A549 (cell line): ENCODE measurements around the gene SPTBN5. TPM values are rescaled to one million over a fixed set of nuclear protein-coding genes. Genes with fewer than 3 reads are reported as not detected.

ENCODE experiments used
- ATAC-seq, 2 experiments: fragments of 200-7000 bp in 1 of 2; fragments of >200 bp in 1 of 2; cut with Nextera tagmentation in 1 of 2; cut with Tn5 transposase in 1 of 2; 3 replicates each; pipeline versions ENCODE4 v1.8.0 to v1.9.1; 2018 to 2020; ENCODE audit warnings: mild to moderate bottlenecking in 1 of 2, moderate library complexity in 1 of 2
- CTCF ChIA-PET: fragments of 300-600 bp; sonication (Branson Sonifier 250); formaldehyde crosslinking; extraction: SDS; loops from one replicate; lab custom pipeline; 2021; ENCODE audit warnings: antibody characterized with exemption, inconsistent platforms; lab: Yijun Ruan, JAX
- POLR2A ChIA-PET: fragments of 350-600 bp; formaldehyde crosslinking; extraction: SDS; loops from one replicate; lab custom pipeline; 2021; ENCODE audit warnings: antibody characterized with exemption, inconsistent platforms; lab: Yijun Ruan, JAX
- DNase-seq, 2 experiments: peaks; one replicate each; pipeline versions ENCODE4 v3.0.0 to v3.0.0-alpha.2; 2011 to 2016; ENCODE audit warnings: low read depth in 1 of 2, low spot score in 1 of 2
- FAIRE-seq: peaks from 2 replicates; lab custom pipeline; 2011; peaks lifted over from hg19 to GRCh38; lab: Jason Lieb, UNC
- H3K27ac ChIP-seq, 2 experiments: fragments of >200 bp; sonication (Bioruptor Twin); formaldehyde crosslinking; 3 replicates each; pipeline ENCODE4 v1.5.1; 2016 to 2017
- H3K4me1 ChIP-seq: fragments of >200 bp; sonication (Bioruptor Twin); formaldehyde crosslinking; 3 replicates; pipeline ENCODE4 v1.6.1; 2016
- H3K4me2 ChIP-seq: fragments of >200 bp; sonication (Bioruptor Twin); formaldehyde crosslinking; 3 replicates; pipeline ENCODE4 v1.6.1; 2016
- H3K4me3 ChIP-seq: fragments of >200 bp; sonication (Bioruptor Twin); formaldehyde crosslinking; 3 replicates; pipeline ENCODE4 v1.5.1; 2016
- H3K9me3 ChIP-seq: fragments of >200 bp; sonication (Bioruptor Twin); formaldehyde crosslinking; 3 replicates; pipeline ENCODE4 v1.6.1; 2016
- ATOH8 ChIP-seq: fragments of 250-450 bp; sonication (Bioruptor Pico); IDR thresholded peaks from 2 replicates; pipeline ENCODE4 v1.5.0; 2020; ENCODE audit warnings: low read depth, mild to moderate bottlenecking, moderate library complexity
- BHLHE40 ChIP-seq: IDR thresholded peaks from 2 replicates; pipeline ENCODE4 v1.6.1; 2012; ENCODE audit warnings: low read depth, low read length, inconsistent platforms
- CEBPB ChIP-seq, 2 experiments: fragments of >200 bp in 1 of 2; sonication (Bioruptor Twin) in 1 of 2; formaldehyde crosslinking in 1 of 2; IDR thresholded peaks; 2 replicates each; pipeline ENCODE4 v1.6.1; 2012 to 2016
- CHD4 ChIP-seq: fragments of 200-600 bp; sonication (generic); IDR thresholded peaks from 2 replicates; pipeline ENCODE4 v1.6.1; 2016; ENCODE audit warnings: antibody characterized with exemption, mild to moderate bottlenecking, borderline replicate concordance
- CTCF ChIP-seq: fragments of >200 bp; sonication (Bioruptor Twin); formaldehyde crosslinking; IDR thresholded peaks from 3 replicates; pipeline ENCODE4 v1.5.1; 2016
- E2F6 ChIP-seq: IDR thresholded peaks from 2 replicates; pipeline ENCODE4 v1.6.1; 2012; ENCODE audit warnings: low read depth, borderline replicate concordance
- EHMT2 ChIP-seq: fragments of 200-600 bp; sonication (generic); IDR thresholded peaks from 2 replicates; pipeline ENCODE4 v1.6.1; 2016; ENCODE audit warnings: antibody characterized with exemption, low read depth, mild to moderate bottlenecking, moderate library complexity
- ELK1 ChIP-seq: fragments of 150-350 bp; IDR thresholded peaks from 2 replicates; pipeline ENCODE4 v1.6.1; 2014; ENCODE audit warnings: low read depth, mild to moderate bottlenecking, low read length
- EP300 ChIP-seq, 2 experiments: fragments of >200 bp; sonication (Bioruptor Twin); formaldehyde crosslinking; IDR thresholded peaks; 2 replicates in 1 of 2; 3 replicates in 1 of 2; pipeline ENCODE4 v1.6.1; 2016 to 2017
- ESRRA ChIP-seq: fragments of 150-350 bp; IDR thresholded peaks from 2 replicates; pipeline ENCODE4 v1.6.1; 2014; ENCODE audit warnings: mild to moderate bottlenecking, low read length, borderline replicate concordance
- FOSB ChIP-seq: fragments of 250-450 bp; sonication (Bioruptor Pico); IDR thresholded peaks from 2 replicates; pipeline ENCODE4 v1.5.0; 2020; ENCODE audit warnings: mild to moderate bottlenecking, moderate library complexity
- FOSL2 ChIP-seq, 2 experiments: fragments of 450-650 bp in 1 of 2; fragments of >200 bp in 1 of 2; sonication (Bioruptor Twin) in 1 of 2; formaldehyde crosslinking; IDR thresholded peaks; 2 replicates each; pipeline versions ENCODE4 v1.5.0 to v1.6.1; 2016 to 2020; ENCODE audit warnings: mild to moderate bottlenecking in 1 of 2, moderate library complexity in 1 of 2
- HES2 ChIP-seq: fragments of >200 bp; sonication (Bioruptor Twin); formaldehyde crosslinking; IDR thresholded peaks from 2 replicates; pipeline ENCODE4 v1.6.1; 2016
- HMGXB4 ChIP-seq: fragments of 250-450 bp; sonication (Bioruptor Pico); IDR thresholded peaks from 2 replicates; pipeline ENCODE4 v1.5.0; 2021; ENCODE audit warnings: mild to moderate bottlenecking, moderate library complexity, borderline replicate concordance
- HOXB13 ChIP-seq: fragments of 250-450 bp; sonication (Bioruptor Pico); IDR thresholded peaks from 2 replicates; pipeline ENCODE4 v1.5.0; 2020; ENCODE audit warnings: low read depth, mild to moderate bottlenecking, moderate library complexity
- HOXB5 ChIP-seq: fragments of 250-450 bp; sonication (Bioruptor Pico); IDR thresholded peaks from 2 replicates; pipeline ENCODE4 v1.5.0; 2020; ENCODE audit warnings: mild to moderate bottlenecking, moderate library complexity
- JUN ChIP-seq, 2 experiments: fragments of >200 bp; sonication (Bioruptor Twin); formaldehyde crosslinking; IDR thresholded peaks; 2 replicates in 1 of 2; 3 replicates in 1 of 2; pipeline ENCODE4 v1.6.1; 2016 to 2017
- KDM5A ChIP-seq: fragments of 200-600 bp; sonication (generic); IDR thresholded peaks from 2 replicates; pipeline ENCODE4 v1.6.1; 2016; ENCODE audit warnings: antibody characterized with exemption, mild to moderate bottlenecking
- MAFK ChIP-seq: fragments of 450-650 bp; IDR thresholded peaks from 2 replicates; pipeline ENCODE4 v1.6.1; 2014; ENCODE audit not compliant: partially characterized antibody
- MAX ChIP-seq: IDR thresholded peaks from 2 replicates; pipeline ENCODE4 v1.6.1; 2012
- NPAS2 ChIP-seq: fragments of 250-450 bp; sonication (Bioruptor Pico); IDR thresholded peaks from 2 replicates; pipeline ENCODE4 v1.8.0; 2022; ENCODE audit warnings: mild to moderate bottlenecking, moderate library complexity, borderline replicate concordance
- NR3C1 ChIP-seq: fragments of >200 bp; sonication (Bioruptor Twin); formaldehyde crosslinking; IDR thresholded peaks from 3 replicates; pipeline ENCODE4 v1.6.1; 2017
- PHF8 ChIP-seq: fragments of 200-600 bp; sonication (generic); IDR thresholded peaks from 2 replicates; pipeline ENCODE4 v1.6.1; 2016; ENCODE audit warnings: low read depth, mild to moderate bottlenecking, antibody characterized with exemption, moderate library complexity, borderline replicate concordance
- RAD21 ChIP-seq, 2 experiments: fragments of >200 bp in 1 of 2; sonication (Bioruptor Twin) in 1 of 2; formaldehyde crosslinking in 1 of 2; IDR thresholded peaks in 1 of 2; conservative IDR thresholded peaks in 1 of 2; 2 replicates in 1 of 2; 3 replicates in 1 of 2; pipeline ENCODE4 v1.6.1; 2012 to 2018; ENCODE audit warnings: inconsistent platforms in 1 of 2
- RCOR1 ChIP-seq: fragments of 150-350 bp; IDR thresholded peaks from 2 replicates; pipeline ENCODE4 v1.6.1; 2014; ENCODE audit warnings: antibody characterized with exemption, low read length, low read depth
- SMC3 ChIP-seq: fragments of >200 bp; sonication (Bioruptor Twin); formaldehyde crosslinking; IDR thresholded peaks from 3 replicates; pipeline ENCODE4 v1.6.1; 2018; ENCODE audit warnings: inconsistent platforms
- SREBF2 ChIP-seq: fragments of 450-650 bp; IDR thresholded peaks from 2 replicates; pipeline ENCODE4 v1.6.1; 2014; ENCODE audit warnings: mild to moderate bottlenecking, moderate library complexity
- TP53 ChIP-seq: fragments of 250-450 bp; sonication (Bioruptor Pico); IDR thresholded peaks from 2 replicates; pipeline ENCODE4 v1.5.0; 2021; ENCODE audit warnings: mild to moderate bottlenecking, moderate library complexity
- ZC3H11A ChIP-seq: fragments of 450-650 bp; IDR thresholded peaks from 2 replicates; pipeline ENCODE4 v1.6.1; 2014; ENCODE audit warnings: antibody characterized with exemption, mild to moderate bottlenecking
- ZFP36 ChIP-seq: fragments of 450-650 bp; IDR thresholded peaks from 2 replicates; pipeline ENCODE4 v1.6.1; 2014; ENCODE audit warnings: borderline replicate concordance; ENCODE audit not compliant: partially characterized antibody
- WGBS: methylation state at CpG from one replicate; pipeline ENCODE4 v1.1.6; 2017; ENCODE audit errors: missing lambda C conversion rate; 5-methylcytosine and 5-hydroxymethylcytosine counted together
- polyA plus RNA-seq, 4 experiments: library from polyadenylated mRNA; depleted of rRNA in 3 of 4; stranded (reverse); fragments of >200 nt; fragmentation: RNase III in 1 of 4; extraction: RNeasy Plus Mini Kit Qiagen cat#74134 plus additional on column Dnase treatment in 1 of 4; gene quantifications; 2 replicates in 3 of 4; 3 replicates in 1 of 4; pipeline ENCODE4 v1.2.3, GENCODE V29; 2011 to 2017

Gene SPTBN5
- polyA plus RNA-seq, 2 of the 4 experiments (the other 2 are of a cell fraction) = 0.05 to 0.17 TPM

- TF ChIP-seq RCOR1 (no peak), FOSL2 (IDR thresholded peaks at IDR 0.05) (no peak), FOSL2 (CRISPR knock-in tag; IDR thresholded peaks at IDR 0.05) (no peak), CEBPB (IDR thresholded peaks at IDR 0.05) (no peak), CTCF (no peak), MAFK (no peak), ATOH8 (CRISPR knock-in tag) (no peak), NPAS2 (CRISPR knock-in tag) (no peak), ZFP36 (no peak), RAD21 (conservative IDR thresholded peaks at IDR 0.05 in 1 of 2, IDR thresholded peaks at IDR 0.05 in 1 of 2) (no peak), ZC3H11A (no peak), MAX (no peak), TP53 (no peak), HOXB13 (CRISPR knock-in tag) (no peak), SREBF2 (no peak), SMC3 (no peak)
- no peak overlapping the region for H3K4me2 ChIP-seq
- FAIRE-seq (no peak), DNase-seq (no peak), ATAC-seq (no peak)
- CTCF ChIA-PET = interaction anchor here (0.8 to 6.4 kb wide), 8 partner anchors 7 to 347 kb away, joined by 3 to 103 read pairs (median 11); partner anchors contain the start of genes JMJD7 and MAPKBP1
- H3K4me3 ChIP-seq = no peak overlapping the region
- WGBS = 90% methylated on average over 8 of the region's 8 CpGs
- no peak overlapping the region for H3K27ac ChIP-seq
- no peaks in the 10 kb centered on the region for H3K9me3 ChIP-seq
- H3K4me1 ChIP-seq = no peaks in the 10 kb centered on the region
- POLR2A ChIA-PET = interaction anchor here (0.5 kb wide), 1 partner anchor 116 kb away, joined by 3 read pairs; no protein-coding TSS in a partner anchor
Observed at GRCh38 chr15:41813426-41813825, 80.4 kb downstream of the SPTBN5 start.

- no peak overlapping the region for H3K27ac ChIP-seq
- FAIRE-seq = no peak
- H3K9me3 ChIP-seq = no peaks in the 10 kb centered on the region
- TF ChIP-seq SMC3 (no peak), E2F6 (no peak), HOXB5 (CRISPR knock-in tag) (no peak), ELK1 (no peak), JUN (IDR thresholded peaks at IDR 0.05) (no peak), CHD4 (no peak), PHF8 (no peak), NR3C1 (no peak), HES2 (no peak), HMGXB4 (no peak), EHMT2 (no peak), ESRRA (no peak), BHLHE40 (no peak), EP300 (IDR thresholded peaks at IDR 0.05) (no peak), KDM5A (no peak), FOSB (CRISPR knock-in tag) (no peak)
- H3K4me2 ChIP-seq = no peak overlapping the region
- POLR2A ChIA-PET = interaction anchor here (0.5 to 1.3 kb wide), 2 partner anchors 39 to 116 kb away, joined by 3 to 4 read pairs; partner anchors contain the start of gene MAPKBP1
- DNase-seq = no peak
- H3K4me3 ChIP-seq = no peak overlapping the region
- no peaks in the 10 kb centered on the region for H3K4me1 ChIP-seq
- CTCF ChIA-PET = interaction anchor here (0.8 to 6.4 kb wide), 9 partner anchors 8 to 347 kb away, joined by 3 to 103 read pairs (median 17); partner anchors contain the start of genes JMJD7 and MAPKBP1
- 93% methylated on average over 9 of the region's 11 CpGs for WGBS
- ATAC-seq = no peak
Observed at GRCh38 chr15:41812820-41813375, 81.0 kb downstream of the SPTBN5 start.
